Measurements from ENCODE around the gene VDR.

VDR gene

DNA sequence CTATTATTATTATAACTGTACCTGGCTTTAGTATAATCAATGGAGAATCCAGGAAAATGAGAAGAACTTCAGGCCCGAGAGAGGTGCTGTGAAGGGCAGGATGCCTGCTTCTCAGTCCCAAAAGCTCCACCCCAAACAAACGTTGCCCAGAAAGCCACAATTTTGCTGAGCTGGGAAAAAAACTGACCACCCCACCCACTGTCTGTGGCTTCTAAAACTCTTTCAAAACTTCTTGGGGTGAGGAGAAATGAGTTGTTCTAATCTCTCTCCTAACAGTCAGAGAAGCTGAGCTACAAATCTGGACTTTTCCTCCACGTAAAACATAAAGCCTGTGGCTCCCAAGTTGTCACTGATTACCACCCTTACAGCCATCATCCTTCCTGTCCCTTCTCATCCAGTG lies 13.4 kb downstream of the VDR start:
- DNase-seq, result no peak

DNA sequence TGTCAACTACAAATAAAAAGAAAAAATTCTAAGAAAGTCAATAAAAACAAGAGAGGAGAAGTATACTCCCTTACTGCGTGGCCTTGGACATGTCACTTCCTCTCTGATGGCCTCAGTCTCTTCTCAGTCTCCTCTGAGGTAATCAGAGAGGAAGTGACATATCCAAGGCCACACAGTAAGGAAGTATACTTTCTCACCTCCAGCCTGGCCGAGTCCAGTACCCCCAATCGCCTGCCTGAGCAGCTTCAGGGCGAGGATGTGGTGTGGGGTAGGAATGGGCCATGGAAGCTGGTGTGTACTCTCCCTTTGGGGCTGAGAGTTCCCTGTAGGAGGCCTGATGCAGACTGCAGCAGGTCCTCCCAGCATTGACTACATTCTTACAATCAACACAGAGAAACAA lies 15.8 kb downstream of the VDR start:
- no peak for DNase-seq

DNA sequence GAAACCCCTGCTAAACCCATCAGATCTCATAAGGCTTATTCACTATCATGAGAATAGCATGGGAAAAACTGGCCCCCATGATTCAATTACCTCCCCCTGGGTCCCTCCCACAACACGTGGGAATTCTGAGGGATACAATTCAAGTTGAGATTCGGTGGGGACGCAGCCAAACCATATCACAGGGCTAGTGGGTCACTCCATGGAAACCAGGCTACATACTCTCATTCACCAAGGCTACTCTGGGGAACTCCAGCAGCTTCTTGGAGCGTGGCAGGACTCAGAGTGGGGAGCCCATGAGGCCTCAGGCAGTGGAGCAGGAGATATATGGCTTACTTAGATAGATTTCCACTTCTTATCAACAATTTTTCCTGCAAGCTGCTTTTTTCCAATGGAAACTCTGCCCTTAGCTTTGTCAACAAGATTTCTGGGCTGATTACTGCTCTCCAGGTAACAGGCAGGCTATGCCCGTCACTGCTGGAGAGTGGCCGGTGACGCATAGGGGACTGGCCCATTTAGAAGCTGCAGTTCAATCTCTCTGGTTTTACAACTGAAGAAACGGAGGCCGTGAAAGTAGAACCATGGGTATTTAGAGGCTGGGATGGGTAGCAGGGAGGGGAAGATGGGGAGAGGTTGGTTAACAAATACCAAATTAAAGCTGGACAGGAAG lies 16.5 kb downstream of the VDR start:
- no peak for DNase-seq

DNA sequence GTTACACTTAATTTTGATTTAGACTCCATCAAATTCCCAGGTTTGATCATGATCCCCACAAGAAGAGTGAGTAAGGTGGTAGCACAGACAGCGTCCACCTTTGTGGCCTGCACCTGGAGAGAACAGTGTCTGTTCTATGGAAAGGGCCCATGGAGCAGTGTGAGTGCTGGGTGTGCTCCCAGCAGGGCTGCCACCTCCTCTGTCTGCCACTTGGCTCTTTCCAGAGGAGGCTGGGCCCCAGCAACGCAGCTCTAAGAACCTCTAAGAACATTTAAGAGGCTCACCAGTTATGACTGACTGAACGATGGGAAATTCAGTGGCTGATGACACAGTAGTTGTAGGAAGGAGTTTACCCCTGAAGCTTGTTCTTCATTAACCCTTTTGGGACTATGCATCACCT lies 17.3 kb downstream of the VDR start:
- no peak for DNase-seq

DNA sequence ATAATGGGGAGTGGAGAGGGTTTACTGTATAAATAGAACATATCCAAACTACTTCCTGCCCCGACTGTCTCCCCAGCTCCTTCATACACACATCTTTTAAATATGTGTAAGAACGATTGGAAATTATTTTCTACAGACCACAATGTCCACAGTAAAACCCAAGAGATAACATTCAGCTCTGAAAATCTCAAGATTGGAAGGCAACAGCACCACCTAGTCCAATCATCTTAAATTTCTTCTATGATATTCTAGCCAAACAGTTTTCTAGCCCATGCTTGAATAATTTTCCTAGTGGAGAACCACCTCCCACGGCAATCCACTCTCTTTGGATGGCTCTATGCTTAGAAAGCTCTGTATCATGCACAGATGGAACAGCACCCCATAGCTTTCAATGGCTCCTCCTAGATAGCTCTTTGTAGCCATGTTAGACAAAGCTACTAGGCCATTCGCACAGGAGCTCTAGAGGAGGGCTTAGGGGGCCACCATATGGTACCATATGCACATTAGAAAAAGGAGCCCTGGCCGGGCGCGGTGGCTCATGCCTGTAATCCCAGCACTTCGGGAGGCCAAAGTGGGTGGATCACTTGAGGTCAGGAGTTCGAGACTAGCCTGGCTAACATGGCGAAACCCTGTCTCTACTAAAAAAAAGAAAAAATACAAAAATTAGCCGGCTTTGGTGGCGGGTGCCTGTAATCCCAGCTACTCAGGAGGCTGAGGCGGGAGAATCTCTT lies 18.1 kb downstream of the VDR start:
- no peak for DNase-seq

DNA sequence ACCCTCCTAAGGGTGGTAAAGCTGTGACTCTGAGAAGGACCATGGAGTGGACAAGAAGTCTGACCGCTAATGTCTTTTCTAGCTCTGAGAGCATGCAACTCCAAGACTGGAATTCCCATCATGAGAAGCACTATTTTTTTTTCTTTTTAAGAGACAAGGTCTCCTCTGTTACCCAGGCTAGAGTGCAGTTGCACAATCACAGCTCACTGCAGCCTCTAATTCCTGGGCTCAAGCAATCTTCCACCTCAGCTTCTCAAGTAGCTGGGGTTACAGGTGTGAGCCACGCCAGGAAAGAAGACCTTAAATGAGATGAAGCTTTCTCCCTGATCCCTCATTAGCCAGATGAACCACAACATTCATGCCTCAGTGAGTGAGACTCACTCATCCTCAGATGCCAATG lies 19.2 kb downstream of the VDR start:
- DNase-seq, result no peak

DNA sequence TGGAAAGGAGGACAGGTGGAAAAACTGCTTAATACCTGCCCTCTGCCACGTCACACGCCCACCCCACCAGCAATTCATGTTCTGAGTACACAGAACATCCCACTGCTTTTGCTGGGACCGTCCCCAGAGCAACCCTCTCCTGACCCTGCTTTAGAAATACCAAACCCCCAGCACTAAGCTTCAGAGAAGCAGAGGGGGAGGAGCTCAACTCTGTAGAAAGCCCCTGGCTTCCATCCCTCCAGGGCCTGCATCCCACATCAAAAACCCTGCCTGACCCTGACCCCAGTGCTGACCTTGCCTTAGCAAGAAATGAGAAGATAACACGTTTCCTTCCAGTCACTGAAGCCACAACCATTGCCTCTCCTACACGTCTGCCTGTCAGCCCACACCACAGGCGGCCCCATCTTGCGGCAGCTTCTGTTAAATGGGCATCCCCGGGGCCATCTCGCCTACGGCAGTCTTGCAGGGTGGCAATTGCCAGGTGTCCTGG lies 19.7 kb downstream of the VDR start:
- no peak for DNase-seq

DNA sequence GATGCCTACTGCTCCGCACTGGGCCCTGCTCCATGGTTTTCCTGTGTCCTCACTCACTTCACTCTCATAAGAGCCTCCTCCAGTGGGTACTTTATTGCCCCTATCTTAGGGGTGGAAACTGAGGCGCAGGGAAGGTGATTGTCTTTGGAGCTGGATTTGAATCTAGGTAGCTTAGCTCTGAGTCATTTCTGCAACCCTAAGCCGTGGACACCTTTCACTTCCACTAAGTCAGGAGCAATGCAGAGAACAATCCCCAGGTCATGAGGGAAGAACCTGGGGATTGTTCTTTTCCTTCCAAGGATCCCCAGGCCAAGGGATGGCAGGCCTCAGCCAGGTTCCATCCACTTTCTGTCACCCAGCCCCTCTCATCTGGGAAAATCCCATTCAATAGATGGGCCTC lies 20.3 kb downstream of the VDR start:
- no peak for DNase-seq

DNA sequence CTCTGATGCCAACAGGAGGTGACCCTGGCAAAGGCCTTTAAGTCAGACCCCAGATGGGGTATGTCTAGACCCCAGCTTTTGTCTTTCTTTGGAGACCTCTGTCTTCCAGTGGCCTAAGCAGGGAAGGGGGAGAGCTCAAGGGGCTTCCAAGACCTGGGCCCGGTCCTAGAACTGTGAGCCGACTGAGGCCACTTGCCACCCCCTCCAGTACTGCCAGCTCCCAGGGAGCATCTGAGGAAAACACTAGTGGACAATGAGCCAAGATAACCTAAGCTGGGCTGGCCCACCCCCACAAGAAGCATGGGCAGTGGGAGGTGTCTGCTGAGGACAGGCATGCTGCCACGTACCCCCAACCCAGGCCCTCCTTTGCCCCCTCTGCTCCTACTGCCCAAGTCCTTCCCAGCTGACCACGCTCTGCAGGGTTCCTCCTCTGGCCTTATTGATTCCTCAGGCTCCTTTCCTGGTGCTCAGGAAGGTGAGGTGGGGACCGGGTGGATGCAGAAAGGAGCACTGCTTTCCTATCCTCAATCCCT lies 21.1 kb downstream of the VDR start:
- DNase-seq, result no peak

DNA sequence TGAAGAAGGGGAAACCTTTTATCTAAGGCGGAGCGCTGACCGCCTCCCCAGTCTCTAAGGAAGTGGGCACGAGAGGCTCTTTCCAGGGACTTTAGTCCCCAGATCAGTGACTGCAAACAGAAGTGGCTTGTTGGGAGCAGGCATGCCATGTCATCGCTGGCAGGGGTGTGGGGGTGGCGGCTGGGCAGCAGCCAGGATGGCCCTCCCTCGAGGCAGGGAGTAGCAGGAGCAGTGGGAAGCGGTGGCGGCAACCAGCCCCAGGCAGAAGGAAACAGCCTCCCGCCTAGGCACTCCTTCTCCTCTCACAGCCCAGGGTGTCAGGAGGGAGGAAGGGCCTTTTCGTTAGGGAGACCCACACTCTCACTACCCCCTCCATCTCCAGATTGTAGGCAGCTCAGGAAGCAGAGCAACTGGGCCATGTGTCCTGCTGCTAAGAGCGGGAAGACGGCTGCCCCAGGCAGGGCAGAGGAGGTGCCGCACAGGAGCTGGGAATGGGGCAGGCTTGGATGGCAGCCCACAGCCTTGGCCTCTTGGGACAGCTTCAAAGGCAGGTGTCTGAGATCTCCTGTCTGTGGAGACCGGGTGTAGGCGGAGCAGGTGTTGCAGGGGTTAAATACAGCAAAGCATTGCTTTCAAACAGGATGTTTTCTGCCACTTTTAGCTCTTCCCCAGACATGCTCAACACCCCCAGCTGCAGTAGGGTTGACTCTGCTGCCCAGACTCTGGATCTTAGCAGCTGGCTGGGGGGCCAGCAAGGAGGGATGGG lies 21.8 kb downstream of the VDR start:
- DNase-seq, result no peak

DNA sequence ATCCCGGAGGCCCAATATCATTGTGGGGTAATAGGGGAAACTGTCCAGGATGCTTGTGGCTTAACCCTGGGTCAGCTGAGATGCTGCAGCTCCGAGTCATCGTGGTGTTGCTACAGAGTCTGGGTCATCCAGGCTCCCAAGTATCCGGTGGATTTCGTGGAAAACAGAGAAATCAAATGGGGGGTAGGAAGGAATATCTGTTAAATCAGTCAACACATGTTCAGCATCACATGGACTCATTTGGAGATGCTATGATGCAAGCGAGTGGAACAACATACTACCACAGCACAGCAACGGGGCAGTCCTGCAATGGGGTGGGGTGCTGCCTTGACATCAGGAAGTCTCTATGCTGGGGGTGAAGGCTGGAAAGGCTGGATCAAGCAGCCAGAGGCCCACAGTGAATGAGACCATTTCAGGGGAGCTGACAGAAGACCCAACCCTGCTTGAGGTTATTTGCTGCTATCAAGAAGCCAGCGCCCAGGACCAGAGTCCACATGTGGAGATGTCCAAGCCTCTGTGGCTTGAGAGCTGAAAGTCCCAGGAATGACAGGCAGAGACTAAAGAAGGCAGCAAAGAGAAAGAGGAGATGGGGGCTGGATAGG lies 22.9 kb downstream of the VDR start:
- DNase-seq, result no peak

DNA sequence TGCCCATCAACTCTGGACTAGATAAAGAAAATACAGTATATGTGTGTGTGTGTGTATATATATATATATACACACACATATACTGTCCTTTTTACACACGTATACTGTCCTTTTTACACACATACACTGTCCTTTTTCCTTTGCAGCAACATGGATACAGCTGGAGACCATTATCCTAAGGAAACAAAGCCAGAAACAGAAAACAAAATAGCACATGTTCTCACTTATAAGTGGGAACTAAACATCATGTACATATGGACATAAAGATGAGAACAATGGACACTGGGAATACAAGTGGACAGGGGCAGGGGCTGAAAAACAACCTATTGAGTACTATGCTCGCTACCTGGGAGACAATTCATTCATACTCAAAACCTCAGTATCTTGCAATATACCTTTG lies 23.7 kb downstream of the VDR start:
- no peak for DNase-seq

DNA sequence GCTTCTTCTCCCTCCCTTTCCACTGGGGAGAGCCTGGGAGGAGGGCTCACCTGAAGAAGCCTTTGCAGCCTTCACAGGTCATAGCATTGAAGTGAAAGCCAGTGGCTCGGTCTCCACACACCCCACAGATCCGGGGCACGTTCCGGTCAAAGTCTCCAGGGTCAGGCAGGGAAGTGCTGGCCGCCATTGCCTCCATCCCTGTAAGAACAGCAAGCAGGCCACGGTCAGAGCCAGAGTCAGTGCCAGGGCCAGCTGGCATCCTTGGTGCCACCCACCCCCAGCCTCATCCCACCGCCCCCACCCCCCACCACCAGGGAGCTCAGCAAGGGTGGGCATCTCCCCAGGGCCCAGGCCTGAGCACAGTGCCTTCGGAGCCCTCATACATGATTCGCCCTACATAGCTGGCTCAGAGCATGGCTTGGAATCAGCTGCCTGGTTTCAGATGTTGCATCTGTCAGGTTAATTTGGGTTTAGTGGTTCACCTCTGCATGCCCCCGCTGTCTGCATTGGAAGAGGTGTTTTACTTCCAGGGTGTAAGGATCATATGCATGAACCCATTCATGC lies 25.8 kb downstream of the VDR start:
- no peak for DNase-seq

DNA sequence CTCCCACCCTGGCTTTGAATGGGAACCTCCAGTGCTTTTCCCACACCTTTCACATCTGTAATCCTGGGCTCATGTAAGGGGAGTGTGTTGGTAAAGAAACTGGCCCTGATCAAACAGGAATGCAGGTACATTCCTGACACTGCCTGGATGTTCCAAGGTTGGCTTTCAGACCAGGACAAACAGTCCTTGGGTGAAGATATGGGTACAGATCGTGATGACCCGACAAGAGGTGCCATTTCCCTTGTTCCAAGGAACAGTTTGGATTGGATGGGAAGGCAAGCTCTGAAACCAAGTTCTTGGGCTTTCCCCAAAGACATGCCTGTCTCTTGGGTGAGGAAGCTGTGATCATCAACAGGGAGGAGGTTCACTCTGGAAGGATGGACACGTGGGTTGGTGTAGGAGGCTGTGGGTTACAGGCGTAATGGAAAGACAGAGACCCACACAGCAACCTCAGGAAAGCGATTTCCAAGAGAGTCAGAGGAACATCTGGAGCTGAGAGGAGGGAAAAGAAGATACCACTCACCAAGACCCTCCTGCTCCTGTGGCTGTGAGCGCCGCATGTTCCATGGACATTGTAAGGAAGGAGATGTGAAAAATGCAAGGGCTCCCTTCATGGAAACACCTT lies 26.4 kb downstream of the VDR start:
- no peak for DNase-seq

DNA sequence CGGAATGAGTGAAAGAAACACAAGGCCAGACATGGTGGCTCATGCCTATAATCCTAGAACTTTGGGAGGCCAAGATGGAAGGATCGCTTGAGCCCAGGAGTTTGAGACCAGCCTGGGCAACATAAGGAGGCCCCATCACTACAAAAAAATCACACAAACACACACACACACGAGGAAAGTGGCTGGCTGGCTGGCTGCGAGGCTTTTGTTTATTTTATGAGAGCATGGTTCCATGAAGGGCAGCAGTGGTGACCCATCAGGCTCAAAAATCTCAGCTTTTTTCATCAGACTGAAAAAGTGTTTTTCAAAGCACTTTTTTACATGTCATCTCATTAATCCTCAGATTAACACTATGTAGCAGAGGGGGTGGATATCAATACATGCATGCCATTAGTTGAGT lies 27.7 kb downstream of the VDR start:
- DNase-seq, result no peak

DNA sequence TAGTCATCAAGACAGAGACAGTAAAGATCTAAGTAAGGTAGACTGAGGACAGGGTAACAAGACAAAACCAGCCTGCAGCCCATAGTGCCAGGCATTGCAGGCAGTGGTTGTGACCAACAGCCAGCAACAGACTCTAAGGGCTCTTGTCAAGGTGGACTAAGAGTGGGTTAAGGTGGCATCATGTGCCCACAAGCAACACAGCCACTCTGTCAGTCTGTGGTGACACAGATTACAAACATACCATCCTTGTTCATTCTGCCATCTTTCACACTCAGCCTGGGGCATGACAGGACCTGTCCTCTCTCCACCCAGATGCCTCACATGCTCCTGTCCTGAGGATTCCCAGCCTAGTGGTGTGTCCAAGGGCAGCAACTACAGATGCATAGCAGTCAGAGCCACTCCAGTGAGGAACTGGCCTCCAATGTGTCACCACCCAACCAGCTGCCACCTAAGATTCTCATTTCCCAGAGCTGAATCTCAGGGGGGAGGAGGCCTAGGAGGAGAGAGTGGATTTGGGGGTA lies 28.3 kb downstream of the VDR start:
- DNase-seq, result no peak

DNA sequence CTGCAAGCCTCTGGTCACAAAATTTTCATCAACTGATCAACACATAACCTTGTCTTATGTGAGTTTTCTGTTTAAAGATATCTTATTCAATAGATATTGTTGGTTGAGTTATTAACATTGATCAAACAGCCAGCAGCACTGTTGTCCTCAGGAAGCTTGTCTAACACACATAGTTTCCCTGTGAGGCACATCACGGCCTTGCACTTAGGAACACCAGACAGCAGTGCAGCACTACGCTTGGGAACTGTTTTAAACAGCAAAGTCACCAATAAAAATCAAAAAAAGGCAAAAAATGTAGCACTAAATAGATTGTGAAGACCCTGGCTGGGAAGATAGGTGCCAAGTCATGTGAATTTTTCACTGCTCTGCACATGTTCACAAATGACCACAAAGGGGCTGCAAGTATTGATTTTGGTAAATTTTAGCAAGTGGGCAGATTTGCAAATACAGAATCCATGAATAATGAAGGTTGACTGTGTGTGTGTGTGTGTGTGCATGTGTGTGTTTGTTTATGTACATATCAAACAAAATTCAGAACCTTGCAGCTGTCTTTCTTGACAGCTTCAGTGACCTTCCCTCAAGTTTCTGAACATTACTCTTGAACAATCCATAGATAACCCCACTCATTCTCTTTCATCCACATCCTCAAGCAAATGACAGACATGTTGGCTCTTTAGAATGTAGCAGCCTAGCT lies 28.9 kb downstream of the VDR start:
- DNase-seq, result no peak

DNA sequence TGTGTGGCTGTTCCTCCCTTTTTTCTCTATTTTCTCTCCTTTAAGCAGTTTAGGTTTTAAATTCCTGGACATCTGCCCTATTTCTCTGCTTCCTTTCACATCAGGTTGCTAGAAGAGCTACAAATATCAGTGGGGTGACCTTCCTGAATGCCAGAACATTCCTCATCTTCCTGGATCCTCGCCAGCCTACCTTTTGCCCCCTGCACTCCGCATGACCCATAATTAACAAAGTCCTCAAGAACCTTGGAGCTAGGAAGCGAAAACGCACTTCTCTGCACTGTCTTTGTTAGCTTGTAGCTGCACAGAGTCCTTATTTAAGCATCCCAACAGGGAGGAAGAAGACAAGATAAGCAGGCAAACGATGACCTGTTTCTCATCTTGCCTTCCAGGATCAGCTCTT lies 30.5 kb downstream of the VDR start:
- DNase-seq, result no peak

DNA sequence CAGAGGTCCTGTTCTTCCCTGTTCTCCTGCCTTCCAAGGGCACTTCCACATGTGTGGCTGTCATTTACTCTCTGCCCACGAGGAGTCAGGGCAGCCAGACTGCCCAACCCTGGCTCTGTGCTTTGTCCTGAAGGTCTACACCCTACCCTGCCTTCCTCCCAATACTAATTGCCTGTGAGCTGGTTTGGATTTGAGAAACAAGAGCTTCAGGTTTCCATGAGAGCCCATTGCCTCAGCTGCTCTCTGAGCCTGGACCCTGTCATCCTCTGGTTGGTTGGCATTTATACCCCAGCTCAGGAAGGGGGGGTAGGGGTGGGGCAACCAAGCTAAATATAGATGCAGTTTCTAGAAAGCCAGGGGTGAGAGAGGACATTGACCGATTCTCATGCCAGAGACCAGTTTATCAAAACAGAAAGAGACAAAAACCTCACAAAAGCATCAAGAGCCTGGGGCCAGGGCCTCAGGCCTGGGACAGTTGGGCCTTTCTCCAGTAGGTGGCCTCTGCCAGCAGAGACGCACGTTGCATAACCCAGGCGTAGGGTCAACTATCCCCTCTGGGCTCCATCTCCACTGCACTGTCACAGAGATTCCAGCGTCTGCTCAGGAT lies 34.5 kb downstream of the VDR start:
- DNase-seq, result no peak

DNA sequence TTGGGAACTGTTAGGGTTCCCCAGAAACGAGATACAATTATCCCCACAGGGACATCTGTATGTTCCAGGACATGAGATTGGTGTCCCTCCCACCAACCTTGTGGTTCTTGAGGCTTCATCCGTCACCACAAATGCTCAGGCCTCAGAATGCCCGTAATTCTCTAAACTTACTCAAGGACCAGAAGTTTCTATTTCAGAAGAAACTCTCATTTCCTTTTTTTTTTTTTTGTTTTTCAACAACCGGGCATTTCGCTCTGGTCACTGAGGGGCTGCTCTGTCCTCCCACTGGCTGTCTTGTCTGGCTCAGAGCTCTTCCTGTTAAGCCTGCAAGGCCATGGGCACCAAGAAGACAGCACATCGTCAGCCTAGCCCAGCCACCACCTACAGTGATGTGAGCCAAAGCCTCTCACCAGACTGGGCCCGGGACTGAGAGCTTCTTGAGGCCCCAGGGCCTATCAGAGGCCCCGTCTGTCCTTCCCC lies 36.2 kb downstream of the VDR start:
- DNase-seq, result no peak

DNA sequence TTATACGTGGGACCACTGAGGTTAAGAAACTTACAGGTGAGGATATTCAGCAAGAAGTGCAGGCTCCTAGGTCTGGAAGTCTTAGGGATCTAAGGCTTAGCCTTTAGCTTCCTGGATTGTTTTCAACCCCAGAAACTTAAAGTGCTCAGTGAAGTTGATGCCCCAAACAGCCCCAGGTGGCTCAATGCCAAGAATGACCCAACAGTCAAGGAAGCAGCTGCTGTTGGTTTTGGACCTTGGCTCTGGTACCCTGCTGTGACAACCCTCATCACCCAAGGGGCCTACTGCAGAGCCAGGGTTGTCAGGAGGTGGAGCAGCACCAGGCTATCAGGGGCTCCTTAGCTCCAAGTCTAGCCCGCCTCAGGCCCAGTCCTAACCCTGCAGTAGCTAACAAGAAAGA lies 36.8 kb downstream of the VDR start:
- no peak for DNase-seq
